ENCODE data around the gene CIZ1. TPM values are rescaled to one million over a fixed set of nuclear protein-coding genes. Genes with fewer than 3 reads are reported as not detected.
"Not testable (repeated sequence)": the region's sequence is repeated elsewhere in the genome, so short reads cannot be mapped to it uniquely, and the experiment has no call there.

The CIZ1 gene
- total RNA-seq, 1 donor from 2014 or later = 74.9 TPM

- H3K27me3 ChIP-seq (ENCODE audit: low read depth); H3K9me3 ChIP-seq (replicated peaks); H3K36me3 ChIP-seq; H3K27ac ChIP-seq (replicated peaks); intact Hi-C loops (cut with micrococcal nuclease); H3K4me3 ChIP-seq: not testable (repeated sequence)
- DNase-seq = peak; percentile 60
- peak; percentile 61 for TF ChIP-seq CTCF (IDR thresholded peaks at IDR 0.05; ENCODE audit: borderline replicate concordance)
- H3K4me1 ChIP-seq = peaks cover 59% of the 10 kb centered on the region
Observed at GRCh38 chr9:128129976-128130590, 61.3 kb downstream of the CIZ1 start.

- Histone ChIP-seq H3K4me1 (peaks cover 64% of the 10 kb centered on the region), H3K4me3 (peak overlapping the region; percentile 97), H3K27me3 (ENCODE audit: low read depth) (no peaks in the 10 kb centered on the region), H3K36me3 (peaks cover 12% of the 10 kb centered on the region), H3K27ac (replicated peaks) (peak overlapping the region; percentile 99), H3K9me3 (replicated peaks) (no peaks in the 10 kb centered on the region)
- TF ChIP-seq CTCF (IDR thresholded peaks at IDR 0.05; ENCODE audit: borderline replicate concordance) = no peak
- intact Hi-C loops (cut with micrococcal nuclease) = no loop called here
- no peak for DNase-seq
Observed at GRCh38 chr9:128128836-128129590, 62.4 kb downstream of the CIZ1 start.

- peak overlapping the region; percentile 99 for H3K27ac ChIP-seq (replicated peaks)
- no peaks in the 10 kb centered on the region for H3K9me3 ChIP-seq (replicated peaks)
- no peaks in the 10 kb centered on the region for H3K27me3 ChIP-seq (ENCODE audit: low read depth)
- TF ChIP-seq CTCF (IDR thresholded peaks at IDR 0.05; ENCODE audit: borderline replicate concordance) = no peak
- peaks cover 64% of the 10 kb centered on the region for H3K4me1 ChIP-seq
- peak overlapping the region; percentile 97 for H3K4me3 ChIP-seq
- peak; percentile 85 for DNase-seq
- H3K36me3 ChIP-seq = peaks cover 20% of the 10 kb centered on the region
- intact Hi-C loops (cut with micrococcal nuclease) = no loop called here
Observed at GRCh38 chr9:128127990-128128835, 63.2 kb downstream of the CIZ1 start.

- intact Hi-C loops (cut with micrococcal nuclease) = no loop called here
- peak; percentile 9 for TF ChIP-seq CTCF (IDR thresholded peaks at IDR 0.05; ENCODE audit: borderline replicate concordance)
Observed at GRCh38 chr9:128127568-128127989, 63.8 kb downstream of the CIZ1 start, which contains the start of gene PTGES2. Gene PTGES2, minus strand, starts transcription at chr9:128127729. Its CDS starts 12 bp downstream, at chr9:128127717.

More at GRCh38 chr9:128127568-128127989, 63.8 kb downstream of the CIZ1 start, which contains the start of gene PTGES2:
- peak within 1 kb of the TSS; percentile 97 for H3K4me3 ChIP-seq
- no peaks in the 10 kb centered on the region for H3K9me3 ChIP-seq (replicated peaks)
- peak; percentile 88 for DNase-seq
- peaks cover 26% of the 10 kb centered on the region for H3K36me3 ChIP-seq
- H3K4me1 ChIP-seq = peaks cover 64% of the 10 kb centered on the region
- H3K27me3 ChIP-seq (ENCODE audit: low read depth) = no peaks in the 10 kb centered on the region
- H3K27ac ChIP-seq (replicated peaks) = peak within 1 kb of the TSS; percentile 99
